Ramos (cell line): ENCODE measurements around the gene ZDHHC18.

ENCODE experiments used
- in situ Hi-C: fragments of 300-500 bp; cut with MboI; formaldehyde crosslinking; loops from one replicate; pipeline ENCODE4 v1.14.3; 2022; ENCODE audit warnings: low sequenced_read_pairs; ENCODE audit not compliant: unreplicated experiment

Gene ZDHHC18

GRCh38 chr1:26889551-26890466 is 63.3 kb downstream of the ZDHHC18 start, which contains the start of gene GPN2:
Gene GPN2 (minus strand): TSS chr1:26890283. CDS start chr1:26890096, 187 bp downstream.
- in situ Hi-C loops, result no loop called here

- in situ Hi-C loops, result no loop called here
Measured at GRCh38 chr1:26890467-26890796, 63.9 kb downstream of the ZDHHC18 start.

GRCh38 chr1:26894263-26894662 is 67.8 kb downstream of the ZDHHC18 start:
- in situ Hi-C loops, result no loop called here

- in situ Hi-C loops, result no loop called here
Measured at GRCh38 chr1:26897351-26897750, 70.9 kb downstream of the ZDHHC18 start.

GRCh38 chr1:26900001-26900814 is 73.7 kb downstream of the ZDHHC18 start, which contains the start of gene GPATCH3:
Gene GPATCH3 (minus strand): TSS chr1:26900467. CDS start chr1:26900442, 25 bp downstream.
- in situ Hi-C loops, result no loop called here

GRCh38 chr1:26900815-26901511 is 74.5 kb downstream of the ZDHHC18 start:
- in situ Hi-C loops, result no loop called here
